ENCODE measurements around the gene CD44. TPM values are rescaled to one million over a fixed set of nuclear protein-coding genes. Genes with fewer than 3 reads are reported as not detected.

CD44 gene
- total and polyA plus RNA-seq, 4 donors, result 4.1 to 26.9 (median 14.6) TPM

DNA sequence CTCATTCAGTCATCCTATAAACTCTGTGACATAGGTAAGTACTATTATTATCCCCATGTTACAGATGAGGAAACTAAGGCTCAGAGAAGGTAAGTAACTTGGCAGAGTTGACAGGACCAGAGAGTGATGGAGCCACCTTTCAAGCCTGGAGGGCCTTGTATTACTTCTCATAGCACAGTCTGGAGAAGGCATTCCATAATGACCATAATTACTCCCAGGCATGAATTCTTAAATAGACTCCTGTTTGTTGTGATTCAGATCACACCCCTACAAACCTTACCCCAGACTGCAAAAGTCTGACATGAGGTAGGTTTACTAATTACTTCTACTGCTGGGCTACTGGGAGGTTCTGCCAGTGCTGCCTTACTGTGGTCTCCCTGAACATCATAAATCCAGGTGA, 77.0 kb downstream of the CD44 start:
- H3K9ac ChIP-seq (ENCODE audit: low read depth in 1 of 2, low read length in 2 of 2), result no peak overlapping the region
- H3K4me3 ChIP-seq (ENCODE audit: low read depth in 1 of 3, low read length in 3 of 3), result no peak overlapping the region
- no peaks in the 10 kb centered on the region for H3K4me1 ChIP-seq (ENCODE audit: control insufficient read depth in 4 of 4, insufficient read depth in 4 of 4, low read length in 3 of 4)
- no peaks in the 10 kb centered on the region for H3K27me3 ChIP-seq (ENCODE audit: control insufficient read depth in 4 of 4, insufficient read depth in 4 of 4, low read length in 3 of 4)
- TF ChIP-seq FOXA1 (IDR thresholded peaks at IDR 0.05), result no peak
- TF ChIP-seq GABPA (IDR thresholded peaks at IDR 0.05 in 1 of 2, conservative IDR thresholded peaks at IDR 0.05 in 1 of 2), result no peak
- TF ChIP-seq, protein P1, sequence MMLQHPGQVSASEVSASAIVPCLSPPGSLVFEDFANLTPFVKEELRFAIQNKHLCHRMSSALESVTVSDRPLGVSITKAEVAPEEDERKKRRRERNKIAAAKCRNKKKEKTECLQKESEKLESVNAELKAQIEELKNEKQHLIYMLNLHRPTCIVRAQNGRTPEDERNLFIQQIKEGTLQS (IDR thresholded peaks at IDR 0.05), result no peak
- TF ChIP-seq RAD21 (IDR thresholded peaks at IDR 0.05), result no peak
- no peak for TF ChIP-seq FOXA2 (IDR thresholded peaks at IDR 0.05)
- TF ChIP-seq, protein P2, sequence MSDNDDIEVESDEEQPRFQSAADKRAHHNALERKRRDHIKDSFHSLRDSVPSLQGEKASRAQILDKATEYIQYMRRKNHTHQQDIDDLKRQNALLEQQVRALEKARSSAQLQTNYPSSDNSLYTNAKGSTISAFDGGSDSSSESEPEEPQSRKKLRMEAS (IDR thresholded peaks at IDR 0.05), result no peak
- no peak for TF ChIP-seq HNF4A (conservative IDR thresholded peaks at IDR 0.05)
- no peak for TF ChIP-seq EGR1 (IDR thresholded peaks at IDR 0.05; ENCODE audit: low read depth in 2 of 2)
- TF ChIP-seq, protein P3, sequence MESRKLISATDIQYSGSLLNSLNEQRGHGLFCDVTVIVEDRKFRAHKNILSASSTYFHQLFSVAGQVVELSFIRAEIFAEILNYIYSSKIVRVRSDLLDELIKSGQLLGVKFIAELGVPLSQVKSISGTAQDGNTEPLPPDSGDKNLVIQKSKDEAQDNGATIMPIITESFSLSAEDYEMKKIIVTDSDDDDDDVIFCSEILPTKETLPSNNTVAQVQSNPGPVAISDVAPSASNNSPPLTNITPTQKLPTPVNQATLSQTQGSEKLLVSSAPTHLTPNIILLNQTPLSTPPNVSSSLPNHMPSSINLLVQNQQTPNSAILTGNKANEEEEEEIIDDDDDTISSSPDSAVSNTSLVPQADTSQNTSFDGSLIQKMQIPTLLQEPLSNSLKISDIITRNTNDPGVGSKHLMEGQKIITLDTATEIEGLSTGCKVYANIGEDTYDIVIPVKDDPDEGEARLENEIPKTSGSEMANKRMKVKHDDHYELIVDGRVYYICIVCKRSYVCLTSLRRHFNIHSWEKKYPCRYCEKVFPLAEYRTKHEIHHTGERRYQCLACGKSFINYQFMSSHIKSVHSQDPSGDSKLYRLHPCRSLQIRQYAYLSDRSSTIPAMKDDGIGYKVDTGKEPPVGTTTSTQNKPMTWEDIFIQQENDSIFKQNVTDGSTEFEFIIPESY (IDR thresholded peaks at IDR 0.05), result no peak
- no peak for TF ChIP-seq TAF1 (conservative IDR thresholded peaks at IDR 0.05)
- no peak overlapping the region for H3K27ac ChIP-seq (ENCODE audit: low read depth in 1 of 2, low read length in 2 of 2)
- H3K36me3 ChIP-seq (ENCODE audit: control insufficient read depth in 4 of 4, insufficient read depth in 3 of 4, low read depth in 1 of 4, low read length in 3 of 4), result no peaks in the 10 kb centered on the region
- no peak for DNase-seq (ENCODE audit: low spot score)
- no peaks in the 10 kb centered on the region for H3K9me3 ChIP-seq (ENCODE audit: control insufficient read depth in 4 of 4, low read length in 3 of 4)

DNA sequence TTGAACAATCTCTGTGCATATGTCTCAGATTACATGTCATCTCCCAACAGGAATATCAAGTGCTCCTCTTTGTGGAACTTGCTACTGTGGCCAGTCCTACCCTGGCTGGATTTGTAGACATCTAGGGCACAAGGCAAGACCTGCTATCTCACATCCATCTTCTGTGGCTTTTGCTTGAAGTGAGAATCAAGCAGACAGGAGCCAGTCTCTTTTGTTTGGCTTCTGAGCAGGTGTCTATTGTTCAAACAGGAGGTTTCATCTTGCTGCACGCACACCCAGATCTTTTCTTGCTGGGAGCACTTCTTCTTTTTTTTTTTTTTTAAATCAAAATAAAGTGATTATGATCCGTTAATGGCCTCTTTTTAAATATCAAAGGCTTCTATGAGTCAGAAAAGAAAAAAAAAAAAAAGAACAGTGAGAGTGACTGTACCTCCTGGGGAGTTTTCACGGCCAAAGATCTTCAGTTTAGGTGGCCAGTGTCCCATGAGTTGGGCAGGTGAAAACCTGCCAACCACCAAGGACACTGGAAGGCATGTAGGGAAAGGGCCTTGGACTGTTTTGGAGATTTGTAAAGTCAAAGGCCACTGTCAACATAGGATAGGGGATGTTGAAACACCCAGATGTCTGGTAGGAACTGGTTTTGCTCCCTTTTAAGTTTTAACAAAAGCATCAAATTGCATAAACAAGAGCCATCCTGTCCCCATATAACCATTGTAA, 78.1 kb downstream of the CD44 start:
- no peaks in the 10 kb centered on the region for H3K9me3 ChIP-seq (ENCODE audit: control insufficient read depth in 4 of 4, low read length in 3 of 4)
- no peak overlapping the region for H3K9ac ChIP-seq (ENCODE audit: low read depth in 1 of 2, low read length in 2 of 2)
- DNase-seq (ENCODE audit: low spot score), result no peak
- no peaks in the 10 kb centered on the region for H3K4me1 ChIP-seq (ENCODE audit: control insufficient read depth in 4 of 4, insufficient read depth in 4 of 4, low read length in 3 of 4)
- TF ChIP-seq TAF1 (conservative IDR thresholded peaks at IDR 0.05) (no peak), EGR1 (IDR thresholded peaks at IDR 0.05; ENCODE audit: low read depth in 2 of 2) (no peak), NR2F2 (IDR thresholded peaks at IDR 0.05) (no peak), RAD21 (IDR thresholded peaks at IDR 0.05) (peak in 1 of 2 donors; percentile 39), YY1 (IDR thresholded peaks at IDR 0.05) (peak; percentile 37), HNF4A (conservative IDR thresholded peaks at IDR 0.05) (peak; percentile 48 to 83), JUND (IDR thresholded peaks at IDR 0.05) (peak in 1 of 2 donors; percentile 72), HNF4G (IDR thresholded peaks at IDR 0.05) (no peak), FOXA2 (IDR thresholded peaks at IDR 0.05) (peak; percentile 72), SP1 (IDR thresholded peaks at IDR 0.05) (no peak), RXRA (IDR thresholded peaks at IDR 0.05) (peak in 1 of 2 donors; percentile 87), FOXA1 (IDR thresholded peaks at IDR 0.05) (no peak), GABPA (IDR thresholded peaks at IDR 0.05 in 1 of 2, conservative IDR thresholded peaks at IDR 0.05 in 1 of 2) (no peak)
- TF ChIP-seq, protein P4, sequence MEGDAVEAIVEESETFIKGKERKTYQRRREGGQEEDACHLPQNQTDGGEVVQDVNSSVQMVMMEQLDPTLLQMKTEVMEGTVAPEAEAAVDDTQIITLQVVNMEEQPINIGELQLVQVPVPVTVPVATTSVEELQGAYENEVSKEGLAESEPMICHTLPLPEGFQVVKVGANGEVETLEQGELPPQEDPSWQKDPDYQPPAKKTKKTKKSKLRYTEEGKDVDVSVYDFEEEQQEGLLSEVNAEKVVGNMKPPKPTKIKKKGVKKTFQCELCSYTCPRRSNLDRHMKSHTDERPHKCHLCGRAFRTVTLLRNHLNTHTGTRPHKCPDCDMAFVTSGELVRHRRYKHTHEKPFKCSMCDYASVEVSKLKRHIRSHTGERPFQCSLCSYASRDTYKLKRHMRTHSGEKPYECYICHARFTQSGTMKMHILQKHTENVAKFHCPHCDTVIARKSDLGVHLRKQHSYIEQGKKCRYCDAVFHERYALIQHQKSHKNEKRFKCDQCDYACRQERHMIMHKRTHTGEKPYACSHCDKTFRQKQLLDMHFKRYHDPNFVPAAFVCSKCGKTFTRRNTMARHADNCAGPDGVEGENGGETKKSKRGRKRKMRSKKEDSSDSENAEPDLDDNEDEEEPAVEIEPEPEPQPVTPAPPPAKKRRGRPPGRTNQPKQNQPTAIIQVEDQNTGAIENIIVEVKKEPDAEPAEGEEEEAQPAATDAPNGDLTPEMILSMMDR (IDR thresholded peaks at IDR 0.05; ENCODE audit: low read depth, low read length, missing input control), result no peak
- TF ChIP-seq, protein P3 (IDR thresholded peaks at IDR 0.05), result peak; percentile 29
- TF ChIP-seq, protein P1 (IDR thresholded peaks at IDR 0.05), result no peak
- TF ChIP-seq, protein P2 (IDR thresholded peaks at IDR 0.05), result peak; percentile 57
- TF ChIP-seq, protein P5, sequence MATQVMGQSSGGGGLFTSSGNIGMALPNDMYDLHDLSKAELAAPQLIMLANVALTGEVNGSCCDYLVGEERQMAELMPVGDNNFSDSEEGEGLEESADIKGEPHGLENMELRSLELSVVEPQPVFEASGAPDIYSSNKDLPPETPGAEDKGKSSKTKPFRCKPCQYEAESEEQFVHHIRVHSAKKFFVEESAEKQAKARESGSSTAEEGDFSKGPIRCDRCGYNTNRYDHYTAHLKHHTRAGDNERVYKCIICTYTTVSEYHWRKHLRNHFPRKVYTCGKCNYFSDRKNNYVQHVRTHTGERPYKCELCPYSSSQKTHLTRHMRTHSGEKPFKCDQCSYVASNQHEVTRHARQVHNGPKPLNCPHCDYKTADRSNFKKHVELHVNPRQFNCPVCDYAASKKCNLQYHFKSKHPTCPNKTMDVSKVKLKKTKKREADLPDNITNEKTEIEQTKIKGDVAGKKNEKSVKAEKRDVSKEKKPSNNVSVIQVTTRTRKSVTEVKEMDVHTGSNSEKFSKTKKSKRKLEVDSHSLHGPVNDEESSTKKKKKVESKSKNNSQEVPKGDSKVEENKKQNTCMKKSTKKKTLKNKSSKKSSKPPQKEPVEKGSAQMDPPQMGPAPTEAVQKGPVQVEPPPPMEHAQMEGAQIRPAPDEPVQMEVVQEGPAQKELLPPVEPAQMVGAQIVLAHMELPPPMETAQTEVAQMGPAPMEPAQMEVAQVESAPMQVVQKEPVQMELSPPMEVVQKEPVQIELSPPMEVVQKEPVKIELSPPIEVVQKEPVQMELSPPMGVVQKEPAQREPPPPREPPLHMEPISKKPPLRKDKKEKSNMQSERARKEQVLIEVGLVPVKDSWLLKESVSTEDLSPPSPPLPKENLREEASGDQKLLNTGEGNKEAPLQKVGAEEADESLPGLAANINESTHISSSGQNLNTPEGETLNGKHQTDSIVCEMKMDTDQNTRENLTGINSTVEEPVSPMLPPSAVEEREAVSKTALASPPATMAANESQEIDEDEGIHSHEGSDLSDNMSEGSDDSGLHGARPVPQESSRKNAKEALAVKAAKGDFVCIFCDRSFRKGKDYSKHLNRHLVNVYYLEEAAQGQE (IDR thresholded peaks at IDR 0.05), result no peak
- peaks cover 0 to 2% (median 0%) of the 10 kb centered on the region in 4 donors for H3K36me3 ChIP-seq (ENCODE audit: control insufficient read depth in 4 of 4, insufficient read depth in 3 of 4, low read depth in 1 of 4, low read length in 3 of 4)
- WGBS, result 63% methylated on average over 3 of the region's 3 CpGs
- H3K27me3 ChIP-seq (ENCODE audit: control insufficient read depth in 4 of 4, insufficient read depth in 4 of 4, low read length in 3 of 4), result no peaks in the 10 kb centered on the region
- no peak overlapping the region for H3K4me3 ChIP-seq (ENCODE audit: low read depth in 1 of 3, low read length in 3 of 3)
- no peak overlapping the region for H3K27ac ChIP-seq (ENCODE audit: low read depth in 1 of 2, low read length in 2 of 2)
